ENCODE data around the gene SH3GL2. TPM values are rescaled to one million over a fixed set of nuclear protein-coding genes. Genes with fewer than 3 reads are reported as not detected.

The SH3GL2 gene
- total RNA-seq, 1 experiment from 2014 or later: not detected

DNA sequence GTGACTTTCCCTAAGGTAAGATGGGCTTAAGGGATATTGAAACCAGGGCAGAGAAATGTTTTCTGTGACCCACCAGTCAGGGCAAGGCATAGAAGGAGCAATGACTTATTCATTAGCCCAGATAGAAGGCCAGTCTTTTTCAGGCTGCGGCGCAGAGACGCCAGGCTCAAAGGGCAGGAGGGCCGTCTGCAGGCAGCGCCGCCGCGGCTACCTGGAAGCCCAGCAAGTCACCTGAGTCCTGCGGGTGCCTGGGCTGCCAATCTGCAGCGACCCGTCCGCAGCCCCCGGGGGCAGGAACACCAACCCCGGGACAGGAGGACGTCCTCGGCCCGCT, 322 bp upstream of the SH3GL2 start:
- no peaks in the 10 kb centered on the region for H3K9me3 Mint-ChIP-seq (ENCODE audit: unreplicated experiment)
- H3K4me1 Mint-ChIP-seq (ENCODE audit: insufficient read depth, unreplicated experiment): no peaks in the 10 kb centered on the region
- TF ChIP-seq CTCF (IDR thresholded peaks at IDR 0.05; ENCODE audit: unreplicated experiment): no peak
- no peak for DNase-seq (ENCODE audit: unreplicated experiment)
- H3K27me3 Mint-ChIP-seq (ENCODE audit: insufficient read depth, unreplicated experiment): peaks cover 63% of the 10 kb centered on the region
- POLR2A ChIA-PET: no interaction called here
- H3K36me3 Mint-ChIP-seq (ENCODE audit: insufficient read depth, unreplicated experiment): no peaks in the 10 kb centered on the region
- CTCF ChIA-PET: no interaction called here
- no TSS peak for BruUV-seq (replicated peaks)
- H3K27ac Mint-ChIP-seq (ENCODE audit: low read depth, unreplicated experiment): no peak overlapping the region
- intact Hi-C loops (cut with micrococcal nuclease): loop anchor here (10.0 kb wide), 1 partner anchor 76 kb away; no protein-coding TSS in a partner anchor
- H3K4me3 Mint-ChIP-seq (ENCODE audit: unreplicated experiment): peak overlapping the region; percentile 41

DNA sequence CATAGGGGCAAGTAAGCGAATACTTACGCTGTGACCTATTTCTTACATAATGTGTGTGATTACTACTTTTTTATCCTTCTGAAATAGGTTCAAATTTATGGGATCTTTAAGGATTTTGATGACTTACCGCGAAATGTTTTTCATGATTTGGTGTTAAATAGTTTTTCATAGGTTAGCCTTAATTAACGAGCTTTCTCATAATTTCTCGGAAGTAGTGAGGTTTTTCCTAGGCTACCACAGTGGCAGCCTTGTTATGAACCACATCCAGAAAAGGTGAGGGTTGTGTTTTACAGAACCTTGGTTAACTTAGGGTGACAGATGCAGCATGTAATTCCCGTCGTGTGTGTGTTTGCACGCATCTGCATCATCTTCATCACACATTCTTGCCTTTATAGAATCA, 1.3 kb downstream of the SH3GL2 start:
- no peaks in the 10 kb centered on the region for H3K36me3 Mint-ChIP-seq (ENCODE audit: insufficient read depth, unreplicated experiment)
- ChIA-PET POLR2A (no interaction called here), CTCF (interaction anchor here (0.5 to 0.6 kb wide), 2 partner anchors 48 to 227 kb away, joined by 4 to 5 read pairs; no protein-coding TSS in a partner anchor)
- TF ChIP-seq CTCF (IDR thresholded peaks at IDR 0.05; ENCODE audit: unreplicated experiment): no peak
- no TSS peak for BruUV-seq (replicated peaks)
- intact Hi-C loops (cut with micrococcal nuclease): no loop called here
- no peak overlapping the region for H3K4me3 Mint-ChIP-seq (ENCODE audit: unreplicated experiment)
- H3K27me3 Mint-ChIP-seq (ENCODE audit: insufficient read depth, unreplicated experiment): peaks cover 55% of the 10 kb centered on the region
- H3K27ac Mint-ChIP-seq (ENCODE audit: low read depth, unreplicated experiment): no peak overlapping the region
- no peaks in the 10 kb centered on the region for H3K9me3 Mint-ChIP-seq (ENCODE audit: unreplicated experiment)
- no peaks in the 10 kb centered on the region for H3K4me1 Mint-ChIP-seq (ENCODE audit: insufficient read depth, unreplicated experiment)
- no peak for DNase-seq (ENCODE audit: unreplicated experiment)

DNA sequence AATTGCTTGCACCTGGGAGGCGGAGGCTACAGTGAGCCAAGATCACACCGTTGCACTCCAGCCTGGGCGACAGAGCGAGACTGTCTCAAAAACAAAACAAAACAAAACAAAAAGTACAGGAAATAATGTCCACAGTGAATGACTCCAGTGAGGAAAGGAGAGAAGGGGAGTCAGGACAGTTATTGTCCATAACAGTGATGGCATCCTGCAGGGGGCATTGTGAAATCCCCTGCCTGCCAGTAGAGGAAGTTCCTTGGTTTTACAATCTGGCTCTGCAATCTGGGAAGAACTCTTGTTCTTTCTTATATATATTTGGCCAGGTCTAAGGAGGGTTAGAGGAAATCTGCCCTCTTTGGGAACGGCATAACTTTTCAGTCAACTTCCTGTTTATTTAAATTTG, 8.2 kb downstream of the SH3GL2 start:
- CTCF ChIA-PET: no interaction called here
- POLR2A ChIA-PET: no interaction called here
- DNase-seq (ENCODE audit: unreplicated experiment): no peak
- Mint-ChIP-seq H3K36me3 (ENCODE audit: insufficient read depth, unreplicated experiment) (no peaks in the 10 kb centered on the region), H3K27me3 (ENCODE audit: insufficient read depth, unreplicated experiment) (peaks cover 21% of the 10 kb centered on the region), H3K9me3 (ENCODE audit: unreplicated experiment) (no peaks in the 10 kb centered on the region), H3K4me1 (ENCODE audit: insufficient read depth, unreplicated experiment) (no peaks in the 10 kb centered on the region), H3K27ac (ENCODE audit: low read depth, unreplicated experiment) (no peak overlapping the region), H3K4me3 (ENCODE audit: unreplicated experiment) (no peak overlapping the region)
- no TSS peak for BruUV-seq (replicated peaks)
- intact Hi-C loops (cut with micrococcal nuclease): no loop called here
- no peak for TF ChIP-seq CTCF (IDR thresholded peaks at IDR 0.05; ENCODE audit: unreplicated experiment)

- H3K4me1 Mint-ChIP-seq (ENCODE audit: insufficient read depth, unreplicated experiment): no peaks in the 10 kb centered on the region
- BruUV-seq (replicated peaks): no TSS peak
- no peak for TF ChIP-seq CTCF (IDR thresholded peaks at IDR 0.05; ENCODE audit: unreplicated experiment)
- intact Hi-C loops (cut with micrococcal nuclease): no loop called here
- no peak overlapping the region for H3K4me3 Mint-ChIP-seq (ENCODE audit: unreplicated experiment)
- ChIA-PET CTCF (interaction anchor here (0.6 to 0.7 kb wide), 2 partner anchors 56 to 1467 kb away, joined by 3 read pairs; no protein-coding TSS in a partner anchor), POLR2A (no interaction called here)
- H3K9me3 Mint-ChIP-seq (ENCODE audit: unreplicated experiment): no peaks in the 10 kb centered on the region
- H3K36me3 Mint-ChIP-seq (ENCODE audit: insufficient read depth, unreplicated experiment): no peaks in the 10 kb centered on the region
- no peak overlapping the region for H3K27ac Mint-ChIP-seq (ENCODE audit: low read depth, unreplicated experiment)
- DNase-seq (ENCODE audit: unreplicated experiment): no peak
- peaks cover 31% of the 10 kb centered on the region for H3K27me3 Mint-ChIP-seq (ENCODE audit: insufficient read depth, unreplicated experiment)
These were observed 9.5 kb downstream of the SH3GL2 start for GRCh38 chr9:17588395-17588794.
